RPMI7951 (cell line): Measurements from ENCODE around the gene MCC. TPM values are rescaled to one million over a fixed set of nuclear protein-coding genes. Genes with fewer than 3 reads are reported as not detected.

Source experiments
- DNase-seq: peaks from one replicate; pipeline ENCODE4 v3.0.0-alpha.2; 2012; ENCODE audit warnings: low read depth
- total RNA-seq: library from RNA; depleted of rRNA; stranded (reverse); fragments of >200 nt; shearing (Covaris generic); gene quantifications from 2 replicates; pipeline ENCODE4 v1.2.3, GENCODE V29; 2014; rRNA removed

The MCC gene
- 10.3 and 11.3 TPM in 2 replicates for total RNA-seq

- DNase-seq: peak; percentile 70
These were observed at the start of gene MCC for GRCh38 chr5:113487781-113488644. TSS of gene MCC (minus strand) at chr5:113488453.

- no peak for DNase-seq
These were observed 43.4 kb upstream of the MCC start for GRCh38 chr5:113531481-113532159.

- DNase-seq: no peak
These were observed 39.5 kb upstream of the MCC start for GRCh38 chr5:113527746-113528145.

GRCh38 chr5:113526421-113526820 is 38.2 kb upstream of the MCC start:
- DNase-seq: no peak

GRCh38 chr5:113524927-113525326 is 36.7 kb upstream of the MCC start:
- DNase-seq: no peak

- DNase-seq: no peak
These were observed 34.9 kb upstream of the MCC start for GRCh38 chr5:113523168-113523567.

GRCh38 chr5:113520899-113521298 is 32.6 kb upstream of the MCC start:
- DNase-seq: no peak

GRCh38 chr5:113520429-113520828 is 32.2 kb upstream of the MCC start:
- peak; percentile 44 for DNase-seq

- DNase-seq: no peak
These were observed 31.2 kb upstream of the MCC start for GRCh38 chr5:113519412-113519811.

- DNase-seq: no peak
These were observed 30.6 kb upstream of the MCC start for GRCh38 chr5:113518884-113519283.

GRCh38 chr5:113514289-113514635 is 26.0 kb upstream of the MCC start:
- no peak for DNase-seq

- DNase-seq: peak; percentile 84
These were observed 25.4 kb upstream of the MCC start, which contains the start of gene YTHDC2 for GRCh38 chr5:113513384-113514288. TSS of gene YTHDC2 (plus strand) at chr5:113513694. CDS start at chr5:113513896, 202 bp downstream.

GRCh38 chr5:113512341-113512740 is 24.1 kb upstream of the MCC start:
- no peak for DNase-seq

GRCh38 chr5:113510836-113511451 is 22.7 kb upstream of the MCC start:
- DNase-seq: peak; percentile 44

- DNase-seq: peak; percentile 65
These were observed 20.5 kb upstream of the MCC start for GRCh38 chr5:113508756-113509155.

- no peak for DNase-seq
These were observed 19.3 kb upstream of the MCC start for GRCh38 chr5:113507601-113508000.

GRCh38 chr5:113505181-113505580 is 16.9 kb upstream of the MCC start:
- DNase-seq: peak; percentile 61

- no peak for DNase-seq
These were observed 14.9 kb upstream of the MCC start for GRCh38 chr5:113503146-113503545.

GRCh38 chr5:113502073-113502472 is 13.8 kb upstream of the MCC start:
- DNase-seq: no peak

GRCh38 chr5:113495422-113495841 is 7.2 kb upstream of the MCC start:
- DNase-seq: peak; percentile 22

- DNase-seq: no peak
These were observed 5.2 kb upstream of the MCC start for GRCh38 chr5:113493446-113493845.

- no peak for DNase-seq
These were observed 2.8 kb upstream of the MCC start for GRCh38 chr5:113491022-113491421.
